MM.1S (cell line): Measurements from ENCODE around the gene LOX.
"Not testable (repeated sequence)": the region's sequence is repeated elsewhere in the genome, so short reads cannot be mapped to it uniquely, and the experiment has no call there.

ENCODE experiments used
- DNase-seq: peaks from one replicate; pipeline ENCODE4 v3.0.0-alpha.2; 2015
- H2AFZ ChIP-seq: fragments of 300-600 bp; sonication (generic); 2 replicates; pipeline ENCODE4 v1.6.0; 2016; ENCODE audit warnings: antibody characterized with exemption, low read length
- H3F3A ChIP-seq: fragments of 300-600 bp; sonication (generic); 2 replicates; pipeline ENCODE4 v1.6.1; 2016; ENCODE audit warnings: mild to moderate bottlenecking, antibody characterized with exemption, low read length, moderate library complexity, mixed read lengths; ENCODE audit not compliant: insufficient read depth
- H3K27ac ChIP-seq: fragments of 300-600 bp; sonication (generic); 2 replicates; pipeline ENCODE4 v1.5.1; 2016; ENCODE audit warnings: mild to moderate bottlenecking, low read length
- H3K27me3 ChIP-seq: fragments of 300-600 bp; sonication (generic); replicated peaks from 2 replicates; pipeline ENCODE4 v1.6.0; 2016; ENCODE audit warnings: low read length; ENCODE audit not compliant: insufficient read depth
- H3K36me3 ChIP-seq: fragments of 300-600 bp; sonication (generic); replicated peaks from 2 replicates; pipeline ENCODE4 v1.6.1; 2016; ENCODE audit warnings: mild to moderate bottlenecking, low read length, mixed read lengths; ENCODE audit not compliant: insufficient read depth
- H3K4me1 ChIP-seq: fragments of 300-600 bp; sonication (generic); 2 replicates; pipeline ENCODE4 v1.6.1; 2016; ENCODE audit warnings: low read length, mixed read lengths
- H3K4me2 ChIP-seq: fragments of 300-600 bp; sonication (generic); 2 replicates; pipeline ENCODE4 v1.6.0; 2016; ENCODE audit warnings: low read depth, low read length
- H3K4me3 ChIP-seq: fragments of 300-600 bp; sonication (generic); 2 replicates; pipeline ENCODE4 v1.5.1; 2016; ENCODE audit warnings: low read length, mixed read lengths
- H3K79me2 ChIP-seq: fragments of 300-600 bp; sonication (generic); 2 replicates; pipeline ENCODE4 v1.6.1; 2016; ENCODE audit warnings: mixed run types, low read length, mixed read lengths
- H3K9ac ChIP-seq: fragments of 300-600 bp; sonication (generic); 2 replicates; pipeline ENCODE4 v1.6.1; 2016; ENCODE audit warnings: low read length, mixed read lengths
- H3K9me2 ChIP-seq: fragments of 300-600 bp; sonication (generic); replicated peaks from 2 replicates; pipeline ENCODE4 v1.6.1; 2016; ENCODE audit warnings: mild to moderate bottlenecking, low read length, mixed read lengths; ENCODE audit not compliant: insufficient read depth
- H3K9me3 ChIP-seq: fragments of 300-600 bp; sonication (generic); replicated peaks from 2 replicates; pipeline ENCODE4 v1.6.1; 2016; ENCODE audit warnings: mild to moderate bottlenecking, low read length, mixed read lengths; ENCODE audit not compliant: insufficient read depth
- H4K20me1 ChIP-seq: fragments of 300-600 bp; sonication (generic); 2 replicates; pipeline ENCODE4 v1.6.1; 2016; ENCODE audit warnings: mild to moderate bottlenecking, low read length, moderate library complexity, mixed read lengths; ENCODE audit not compliant: insufficient read depth
- EZH2 ChIP-seq: fragments of 300-600 bp; sonication (generic); optimal IDR thresholded peaks from 2 replicates; pipeline ENCODE3; 2017; ENCODE audit warnings: low read depth, mild to moderate bottlenecking, antibody characterized with exemption, low read length, mixed read lengths
- EZH2phosphoT487 ChIP-seq: fragments of 300-600 bp; sonication (generic); IDR thresholded peaks from 2 replicates; pipeline ENCODE4 v1.6.1; 2018; ENCODE audit warnings: antibody characterized with exemption, low read length
- TF ChIP-seq, protein P1 (sequence below): fragments of 300-600 bp; sonication (generic); IDR thresholded peaks from 2 replicates; pipeline ENCODE4 v1.5.1; 2016; ENCODE audit warnings: antibody characterized with exemption, low read length, mixed read lengths

LOX gene

DNA sequence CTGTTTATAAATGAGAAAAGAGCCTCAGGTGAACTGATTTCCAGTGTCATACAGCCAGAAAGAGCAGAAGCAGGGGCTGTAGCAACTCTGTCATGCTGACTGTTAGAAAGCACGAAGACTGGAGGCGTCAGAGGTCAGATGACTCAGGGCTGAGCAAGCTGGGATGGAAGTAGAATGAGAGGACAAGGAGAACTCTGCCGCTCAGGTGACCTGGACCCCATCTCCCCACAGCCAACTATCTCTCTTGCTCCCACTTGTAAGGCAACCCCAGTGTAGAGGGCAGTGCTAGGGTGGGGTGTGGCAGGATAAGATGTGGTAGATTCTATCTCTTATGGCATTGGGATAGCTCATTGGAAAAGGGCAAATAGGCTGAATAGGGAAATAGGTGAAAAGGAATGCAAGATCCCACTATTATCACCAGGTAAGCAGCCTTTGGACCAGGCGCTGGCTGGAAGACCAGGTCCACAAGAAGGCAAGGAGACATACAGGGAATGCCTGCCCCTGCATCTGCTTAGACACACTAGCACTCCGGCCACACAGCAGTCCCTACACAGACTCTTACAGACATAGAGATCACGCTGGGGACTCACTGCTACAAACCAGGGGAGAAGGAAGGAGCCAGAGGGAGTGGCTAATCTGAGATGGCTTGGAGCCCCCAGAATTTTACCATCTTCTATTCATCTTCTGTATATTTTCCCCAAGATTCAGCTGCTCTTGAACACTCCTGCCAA lies 21.2 kb upstream of the LOX start:
- H3K9me3 ChIP-seq = no peaks in the 10 kb centered on the region
- H3K27me3 ChIP-seq = no peaks in the 10 kb centered on the region
- DNase-seq = no peak
- no peak overlapping the region for H3K9ac ChIP-seq
- H3K4me1 ChIP-seq = peaks cover 14% of the 10 kb centered on the region
- no peak overlapping the region for H3K27ac ChIP-seq
- no peak overlapping the region for H3K4me2 ChIP-seq
- peaks cover 13% of the 10 kb centered on the region for H3F3A ChIP-seq
- H2AFZ ChIP-seq = no peak overlapping the region
- TF ChIP-seq, protein P1, sequence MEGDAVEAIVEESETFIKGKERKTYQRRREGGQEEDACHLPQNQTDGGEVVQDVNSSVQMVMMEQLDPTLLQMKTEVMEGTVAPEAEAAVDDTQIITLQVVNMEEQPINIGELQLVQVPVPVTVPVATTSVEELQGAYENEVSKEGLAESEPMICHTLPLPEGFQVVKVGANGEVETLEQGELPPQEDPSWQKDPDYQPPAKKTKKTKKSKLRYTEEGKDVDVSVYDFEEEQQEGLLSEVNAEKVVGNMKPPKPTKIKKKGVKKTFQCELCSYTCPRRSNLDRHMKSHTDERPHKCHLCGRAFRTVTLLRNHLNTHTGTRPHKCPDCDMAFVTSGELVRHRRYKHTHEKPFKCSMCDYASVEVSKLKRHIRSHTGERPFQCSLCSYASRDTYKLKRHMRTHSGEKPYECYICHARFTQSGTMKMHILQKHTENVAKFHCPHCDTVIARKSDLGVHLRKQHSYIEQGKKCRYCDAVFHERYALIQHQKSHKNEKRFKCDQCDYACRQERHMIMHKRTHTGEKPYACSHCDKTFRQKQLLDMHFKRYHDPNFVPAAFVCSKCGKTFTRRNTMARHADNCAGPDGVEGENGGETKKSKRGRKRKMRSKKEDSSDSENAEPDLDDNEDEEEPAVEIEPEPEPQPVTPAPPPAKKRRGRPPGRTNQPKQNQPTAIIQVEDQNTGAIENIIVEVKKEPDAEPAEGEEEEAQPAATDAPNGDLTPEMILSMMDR = no peak
- TF ChIP-seq EZH2 = no peak
- TF ChIP-seq EZH2phosphoT487 = no peak
- no peaks in the 10 kb centered on the region for H3K79me2 ChIP-seq
- no peaks in the 10 kb centered on the region for H3K9me2 ChIP-seq
- H4K20me1 ChIP-seq = no peaks in the 10 kb centered on the region
- H3K4me3 ChIP-seq = no peak overlapping the region
- H3K36me3 ChIP-seq = no peaks in the 10 kb centered on the region

GRCh38 chr5:122097391-122097790 lies 19.3 kb upstream of the LOX start:
- H3K79me2 ChIP-seq = no peaks in the 10 kb centered on the region
- H3K9ac ChIP-seq = no peak overlapping the region
- no peaks in the 10 kb centered on the region for H3K27me3 ChIP-seq
- H3K9me3 ChIP-seq = no peaks in the 10 kb centered on the region
- no peak overlapping the region for H3K4me3 ChIP-seq
- no peak overlapping the region for H2AFZ ChIP-seq
- no peak overlapping the region for H3K27ac ChIP-seq
- no peak for TF ChIP-seq EZH2phosphoT487
- TF ChIP-seq EZH2 = no peak
- TF ChIP-seq, protein P1 = no peak
- H3F3A ChIP-seq = peaks cover 13% of the 10 kb centered on the region
- H3K36me3 ChIP-seq = no peaks in the 10 kb centered on the region
- no peaks in the 10 kb centered on the region for H4K20me1 ChIP-seq
- no peaks in the 10 kb centered on the region for H3K9me2 ChIP-seq
- no peak overlapping the region for H3K4me2 ChIP-seq
- H3K4me1 ChIP-seq = peaks cover 20% of the 10 kb centered on the region
- no peak for DNase-seq

DNA sequence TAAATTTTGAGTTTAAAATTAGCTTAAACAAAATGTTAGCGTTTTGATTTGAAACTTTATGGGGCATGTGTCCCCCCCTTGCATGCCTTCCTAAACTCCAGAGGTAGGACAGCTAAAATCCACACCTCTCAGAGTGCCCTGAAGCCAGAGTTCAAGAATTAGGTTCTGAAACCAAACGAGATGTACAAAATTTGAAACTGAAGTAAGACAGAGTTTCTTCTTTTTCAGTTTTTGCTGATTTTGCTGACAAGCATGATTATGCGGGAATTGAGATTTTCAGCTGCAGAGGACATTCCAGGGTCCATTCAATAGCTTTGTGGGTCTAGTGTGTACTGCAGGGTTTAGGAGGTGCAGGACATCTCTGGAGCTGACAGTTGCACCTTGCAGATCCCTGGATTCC lies 17.1 kb upstream of the LOX start:
- TF ChIP-seq, protein P1 = no peak
- TF ChIP-seq EZH2 = no peak
- TF ChIP-seq EZH2phosphoT487 = no peak
- Histone ChIP-seq H4K20me1 (no peaks in the 10 kb centered on the region), H3K4me3 (no peak overlapping the region), H3K9ac (no peak overlapping the region), H3F3A (peaks cover 13% of the 10 kb centered on the region), H3K79me2 (no peaks in the 10 kb centered on the region), H3K4me1 (peaks cover 22% of the 10 kb centered on the region), H3K4me2 (peak overlapping the region; percentile 31), H3K27ac (peak overlapping the region; percentile 41; the same call in 1 of the 2 replicates), H3K9me3 (no peaks in the 10 kb centered on the region), H2AFZ (no peak overlapping the region), H3K9me2 (no peaks in the 10 kb centered on the region), H3K36me3 (no peaks in the 10 kb centered on the region), H3K27me3 (no peaks in the 10 kb centered on the region)
- peak; percentile 75 for DNase-seq

- Histone ChIP-seq H3K4me1 (peaks cover 31% of the 10 kb centered on the region), H3K27ac (peak overlapping the region; percentile 41; the same call in 1 of the 2 replicates), H3F3A (peaks cover 20% of the 10 kb centered on the region), H3K4me2 (peak overlapping the region; percentile 31; the same call in 1 of the 2 replicates)
- not testable (repeated sequence) for H3K79me2 ChIP-seq, DNase-seq, H3K9ac ChIP-seq, H4K20me1 ChIP-seq, H3K27me3 ChIP-seq, H3K9me2 ChIP-seq, H2AFZ ChIP-seq, H3K9me3 ChIP-seq, H3K36me3 ChIP-seq, H3K4me3 ChIP-seq
These were observed 16.2 kb upstream of the LOX start for GRCh38 chr5:122094251-122094650.
